ENCODE measurements around the gene LATS2.

LATS2 gene

GRCh38 chr13:21055511-21056045 lies 5.8 kb downstream of the LATS2 start:
- no peak overlapping the region for H3K27ac ChIP-seq (replicated peaks)
- H3K4me3 ChIP-seq (replicated peaks; ENCODE audit: insufficient read depth, low read length), result no peak overlapping the region
- DNase-seq (ENCODE audit: low read depth in 1 of 2, low spot score in 1 of 2), result no peak
- TF ChIP-seq REST (IDR thresholded peaks at IDR 0.05; ENCODE audit: insufficient replicate concordance, low read depth) (no peak), GABPA (IDR thresholded peaks at IDR 0.05; ENCODE audit: low read depth) (no peak), POLR2AphosphoS5 (IDR thresholded peaks at IDR 0.05; ENCODE audit: low read depth) (no peak), SPI1 (IDR thresholded peaks at IDR 0.05; ENCODE audit: borderline replicate concordance, low read depth) (no peak), CTCF (IDR thresholded peaks at IDR 0.05; ENCODE audit: insufficient read depth, low read length) (no peak)
- H3K27me3 ChIP-seq (ENCODE audit: insufficient read depth, poor library complexity, severe bottlenecking), result no peaks in the 10 kb centered on the region

GRCh38 chr13:21055016-21055415 lies 6.4 kb downstream of the LATS2 start:
- DNase-seq (ENCODE audit: low read depth in 1 of 2, low spot score in 1 of 2), result no peak
- TF ChIP-seq POLR2AphosphoS5 (IDR thresholded peaks at IDR 0.05; ENCODE audit: low read depth) (no peak), REST (IDR thresholded peaks at IDR 0.05; ENCODE audit: insufficient replicate concordance, low read depth) (no peak), GABPA (IDR thresholded peaks at IDR 0.05; ENCODE audit: low read depth) (no peak), SPI1 (IDR thresholded peaks at IDR 0.05; ENCODE audit: borderline replicate concordance, low read depth) (no peak), CTCF (IDR thresholded peaks at IDR 0.05; ENCODE audit: insufficient read depth, low read length) (no peak)
- Histone ChIP-seq H3K27me3 (ENCODE audit: insufficient read depth, poor library complexity, severe bottlenecking) (no peaks in the 10 kb centered on the region), H3K4me3 (replicated peaks; ENCODE audit: insufficient read depth, low read length) (no peak overlapping the region), H3K27ac (replicated peaks) (no peak overlapping the region)

GRCh38 chr13:21054313-21054712 lies 7.1 kb downstream of the LATS2 start:
- DNase-seq (ENCODE audit: low read depth in 1 of 2, low spot score in 1 of 2), result no peak
- Histone ChIP-seq H3K27ac (replicated peaks) (no peak overlapping the region), H3K4me3 (replicated peaks; ENCODE audit: insufficient read depth, low read length) (no peak overlapping the region), H3K27me3 (ENCODE audit: insufficient read depth, poor library complexity, severe bottlenecking) (no peaks in the 10 kb centered on the region)
- no peak for TF ChIP-seq REST (IDR thresholded peaks at IDR 0.05; ENCODE audit: insufficient replicate concordance, low read depth)
- no peak for TF ChIP-seq SPI1 (IDR thresholded peaks at IDR 0.05; ENCODE audit: borderline replicate concordance, low read depth)
- TF ChIP-seq GABPA (IDR thresholded peaks at IDR 0.05; ENCODE audit: low read depth), result no peak
- TF ChIP-seq CTCF (IDR thresholded peaks at IDR 0.05; ENCODE audit: insufficient read depth, low read length), result no peak
- TF ChIP-seq POLR2AphosphoS5 (IDR thresholded peaks at IDR 0.05; ENCODE audit: low read depth), result no peak
